ENCODE measurements around the gene ITGAE.

The ITGAE gene

GRCh38 chr17:3834811-3835210 is 33.8 kb upstream of the ITGAE start:
- in situ Hi-C loops (cut with HindIII; ENCODE audit: low pct_unique_long_range_greater_than_20kb, low sequenced_read_pairs), result no loop called here
- TF ChIP-seq JUND (IDR thresholded peaks at IDR 0.05; ENCODE audit: low read depth), result no peak
- DNase-seq (ENCODE audit: low read depth in 1 of 2, low spot score in 1 of 2), result no peak

GRCh38 chr17:3828852-3829232 is 27.9 kb upstream of the ITGAE start:
- in situ Hi-C loops (cut with HindIII; ENCODE audit: low pct_unique_long_range_greater_than_20kb, low sequenced_read_pairs), result no loop called here
- no peak for DNase-seq (ENCODE audit: low read depth in 1 of 2, low spot score in 1 of 2)
- no peak for TF ChIP-seq JUND (IDR thresholded peaks at IDR 0.05; ENCODE audit: low read depth)

- in situ Hi-C loops (cut with HindIII; ENCODE audit: low pct_unique_long_range_greater_than_20kb, low sequenced_read_pairs), result no loop called here
- DNase-seq (ENCODE audit: low read depth in 1 of 2, low spot score in 1 of 2), result no peak
- TF ChIP-seq JUND (IDR thresholded peaks at IDR 0.05; ENCODE audit: low read depth), result no peak
Observed at GRCh38 chr17:3828151-3828851, 27.3 kb upstream of the ITGAE start.

DNA sequence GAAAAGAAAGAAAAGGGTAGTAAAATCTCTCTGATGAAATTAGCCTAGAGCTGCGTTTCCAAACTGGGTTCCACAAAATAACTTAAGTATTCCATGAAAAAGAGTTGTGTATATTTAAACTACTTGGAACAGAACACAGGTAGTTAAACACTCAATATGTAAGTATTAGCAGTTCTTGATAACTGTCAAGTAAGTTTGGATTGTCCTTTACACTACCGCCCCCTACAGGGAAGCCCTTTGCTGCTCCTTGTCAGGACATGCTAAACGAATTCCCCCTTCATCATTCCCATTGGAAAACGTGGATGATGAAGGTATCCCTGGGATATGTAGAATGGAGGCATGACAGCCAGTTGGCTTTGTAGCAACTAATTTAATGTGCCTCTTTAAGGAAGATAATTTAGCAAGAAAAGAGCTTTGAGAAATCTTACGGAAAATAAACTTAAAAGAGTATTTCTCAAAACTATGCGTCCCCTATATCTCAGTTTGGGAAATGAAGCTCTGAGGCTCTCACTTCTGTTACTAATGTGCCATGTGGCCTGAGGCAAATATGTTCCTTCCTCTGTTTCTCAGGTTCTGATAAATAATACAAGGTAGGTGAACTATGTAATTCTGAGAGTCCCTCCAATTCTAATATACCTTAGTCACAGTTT is 26.3 kb upstream of the ITGAE start:
- in situ Hi-C loops (cut with HindIII; ENCODE audit: low pct_unique_long_range_greater_than_20kb, low sequenced_read_pairs), result no loop called here
- no peak for TF ChIP-seq JUND (IDR thresholded peaks at IDR 0.05; ENCODE audit: low read depth)
- peak; percentile 9 to 70 for DNase-seq (ENCODE audit: low read depth in 1 of 2, low spot score in 1 of 2)

- no peak for DNase-seq (ENCODE audit: low read depth in 1 of 2, low spot score in 1 of 2)
- TF ChIP-seq JUND (IDR thresholded peaks at IDR 0.05; ENCODE audit: low read depth), result no peak
- in situ Hi-C loops (cut with HindIII; ENCODE audit: low pct_unique_long_range_greater_than_20kb, low sequenced_read_pairs), result no loop called here
Observed at GRCh38 chr17:3826191-3826590, 25.2 kb upstream of the ITGAE start.

DNA sequence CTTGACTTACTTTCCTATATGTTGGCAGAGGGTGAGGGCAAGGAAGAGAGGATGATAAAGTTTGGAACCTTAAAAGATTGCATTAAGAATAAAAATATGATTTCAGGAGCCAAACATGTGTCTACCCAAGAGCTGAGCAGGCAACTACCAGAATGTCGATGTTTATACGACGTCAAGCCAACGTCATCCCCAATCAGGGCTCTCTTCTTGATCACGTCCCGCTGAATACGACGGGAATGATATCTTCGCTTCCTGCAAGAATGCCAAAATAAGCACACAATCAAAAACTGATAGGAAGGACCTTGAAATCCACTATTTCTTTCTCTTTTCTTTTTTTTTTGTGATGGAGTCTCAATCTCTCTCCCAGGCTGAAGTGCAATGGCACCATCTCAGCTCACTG is 20.1 kb upstream of the ITGAE start:
- no peak for DNase-seq (ENCODE audit: low read depth in 1 of 2, low spot score in 1 of 2)
- TF ChIP-seq JUND (IDR thresholded peaks at IDR 0.05; ENCODE audit: low read depth), result no peak
- in situ Hi-C loops (cut with HindIII; ENCODE audit: low pct_unique_long_range_greater_than_20kb, low sequenced_read_pairs), result no loop called here

DNA sequence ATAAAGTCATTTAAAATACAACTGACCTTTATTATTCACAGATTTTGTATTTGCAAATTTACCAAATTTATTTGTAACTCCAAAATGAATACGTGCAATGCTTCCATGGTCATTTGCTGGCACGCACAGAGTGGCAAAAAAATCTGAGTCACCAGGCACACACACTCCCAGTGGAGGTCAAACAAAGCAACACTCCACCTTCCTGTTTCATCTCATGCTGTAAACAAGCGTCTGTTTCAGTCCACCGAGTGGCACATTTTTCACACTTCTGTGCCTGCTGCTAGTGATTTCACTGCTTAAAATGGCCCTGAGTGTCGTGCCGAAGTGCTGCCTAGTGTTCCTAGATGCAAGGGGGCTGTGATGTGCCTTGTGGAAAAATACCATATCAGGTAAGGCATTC is 17.8 kb upstream of the ITGAE start:
- DNase-seq (ENCODE audit: low read depth in 1 of 2, low spot score in 1 of 2), result no peak
- in situ Hi-C loops (cut with HindIII; ENCODE audit: low pct_unique_long_range_greater_than_20kb, low sequenced_read_pairs), result no loop called here
- no peak for TF ChIP-seq JUND (IDR thresholded peaks at IDR 0.05; ENCODE audit: low read depth)

- DNase-seq (ENCODE audit: low read depth in 1 of 2, low spot score in 1 of 2), result no peak
- TF ChIP-seq JUND (IDR thresholded peaks at IDR 0.05; ENCODE audit: low read depth), result no peak
- in situ Hi-C loops (cut with HindIII; ENCODE audit: low pct_unique_long_range_greater_than_20kb, low sequenced_read_pairs), result no loop called here
Observed at GRCh38 chr17:3817851-3818605, 17.0 kb upstream of the ITGAE start.

DNA sequence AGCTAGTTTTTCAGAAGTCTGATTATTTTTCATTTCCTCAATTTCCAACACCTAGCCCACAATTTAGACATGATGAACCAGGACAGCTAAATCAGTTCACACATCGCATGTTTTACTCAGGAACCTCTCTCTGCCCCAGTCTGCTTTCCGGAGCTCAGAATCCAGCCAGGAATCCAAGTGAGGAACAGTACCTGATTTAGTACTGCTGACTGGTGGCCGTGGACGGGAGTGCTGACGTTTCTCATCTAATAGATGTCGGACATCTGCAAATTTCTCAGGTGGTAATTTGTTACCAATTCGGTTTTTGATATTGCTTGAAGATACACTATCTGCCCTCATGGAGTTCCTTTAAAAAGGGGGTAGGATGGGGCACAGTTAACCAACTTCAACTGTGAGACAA is 14.9 kb upstream of the ITGAE start:
- DNase-seq (ENCODE audit: low read depth in 1 of 2, low spot score in 1 of 2), result no peak
- in situ Hi-C loops (cut with HindIII; ENCODE audit: low pct_unique_long_range_greater_than_20kb, low sequenced_read_pairs), result no loop called here
- TF ChIP-seq JUND (IDR thresholded peaks at IDR 0.05; ENCODE audit: low read depth), result no peak

- TF ChIP-seq JUND (IDR thresholded peaks at IDR 0.05; ENCODE audit: low read depth), result no peak
- no peak for DNase-seq (ENCODE audit: low read depth in 1 of 2, low spot score in 1 of 2)
- in situ Hi-C loops (cut with HindIII; ENCODE audit: low pct_unique_long_range_greater_than_20kb, low sequenced_read_pairs), result no loop called here
Observed at GRCh38 chr17:3815122-3815521, 14.1 kb upstream of the ITGAE start.

DNA sequence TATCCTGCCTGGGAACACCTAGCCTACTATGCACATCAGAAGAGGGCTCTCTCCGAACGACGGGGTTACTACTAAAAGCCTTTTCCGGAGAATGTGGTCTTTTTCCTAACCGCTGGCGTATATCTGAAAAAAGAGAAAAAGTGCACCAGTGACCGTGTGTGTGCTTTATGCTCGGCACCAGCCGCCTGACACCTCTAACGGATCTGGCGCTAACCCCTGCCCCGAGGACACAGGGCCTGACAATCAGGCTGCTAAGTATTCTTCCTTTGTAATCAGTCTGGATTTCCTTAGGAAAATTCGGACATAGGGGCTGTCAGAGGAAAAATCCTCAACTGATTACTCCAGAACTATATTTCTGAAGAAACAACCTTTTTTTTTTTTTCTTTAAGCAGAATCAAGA is 13.4 kb upstream of the ITGAE start:
- no peak for TF ChIP-seq JUND (IDR thresholded peaks at IDR 0.05; ENCODE audit: low read depth)
- in situ Hi-C loops (cut with HindIII; ENCODE audit: low pct_unique_long_range_greater_than_20kb, low sequenced_read_pairs), result no loop called here
- no peak for DNase-seq (ENCODE audit: low read depth in 1 of 2, low spot score in 1 of 2)

DNA sequence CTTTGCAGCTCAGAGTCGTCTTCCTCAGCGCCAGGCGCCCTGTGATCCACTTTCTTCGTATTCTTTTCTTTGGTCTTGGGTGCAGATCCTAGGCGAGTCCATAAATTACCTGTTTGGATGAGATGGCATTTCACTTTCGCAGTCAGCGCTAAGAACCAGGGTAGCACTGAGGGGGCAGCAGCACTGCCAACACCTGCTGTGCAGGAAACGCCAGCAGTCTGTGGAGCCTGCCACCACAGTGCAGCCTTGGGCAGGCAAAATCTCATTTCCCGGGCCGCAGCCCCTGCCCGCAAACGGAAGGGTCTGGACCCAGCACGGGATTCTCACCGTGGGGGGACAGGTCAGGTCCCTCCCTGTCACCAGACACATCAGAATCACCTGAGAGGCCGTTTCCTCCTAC is 12.2 kb upstream of the ITGAE start:
- no peak for DNase-seq (ENCODE audit: low read depth in 1 of 2, low spot score in 1 of 2)
- in situ Hi-C loops (cut with HindIII; ENCODE audit: low pct_unique_long_range_greater_than_20kb, low sequenced_read_pairs), result no loop called here
- no peak for TF ChIP-seq JUND (IDR thresholded peaks at IDR 0.05; ENCODE audit: low read depth)

- no peak for TF ChIP-seq JUND (IDR thresholded peaks at IDR 0.05; ENCODE audit: low read depth)
- no peak for DNase-seq (ENCODE audit: low read depth in 1 of 2, low spot score in 1 of 2)
- in situ Hi-C loops (cut with HindIII; ENCODE audit: low pct_unique_long_range_greater_than_20kb, low sequenced_read_pairs), result no loop called here
Observed at GRCh38 chr17:3812771-3813170, 11.8 kb upstream of the ITGAE start.
